MV-4-11 (cell line): ENCODE data around the gene FBL.

ENCODE experiments used
- DNase-seq: peaks from one replicate; lab custom pipeline; 2025; lab: John Stamatoyannopoulos, UW

Gene FBL

DNA sequence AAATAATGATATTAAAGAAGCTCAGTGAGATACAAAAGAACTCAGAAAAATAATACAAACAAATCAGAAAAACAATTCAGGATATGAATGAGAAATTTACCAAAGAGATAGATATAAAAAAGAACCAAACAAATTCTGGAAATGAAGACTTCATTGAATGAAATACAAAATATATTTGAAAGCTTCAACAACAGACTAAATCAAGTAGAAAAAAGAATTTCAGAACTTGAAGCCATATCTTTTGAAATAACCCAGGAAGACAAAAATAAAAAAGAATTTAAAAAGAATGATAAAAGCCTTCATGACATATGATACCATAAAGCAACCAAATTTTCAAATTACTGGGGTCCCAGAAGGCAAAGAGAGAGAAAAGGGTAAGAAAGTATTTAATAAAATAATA, 57.9 kb downstream of the FBL start:
- no peak for DNase-seq
